Central memory CD8-positive, alpha-beta T cell (primary cell): ENCODE results near the gene KCTD5.

Experiments used
- ATAC-seq: fragments of 150-1000 bp; cut with Tn5 transposase; replicated peaks from 2 replicates; pipeline ENCODE4 v1.10.0; 2022; ENCODE audit warnings: mild to moderate bottlenecking, moderate FRiP score, moderate number of reproducible peaks; ENCODE audit not compliant: poor library complexity, severe bottlenecking; ENCODE audit errors: extremely low read depth
- DNase-seq, 2 donors: peaks; one replicate each; pipeline ENCODE4 v3.0.0; 2021; ENCODE audit warnings: low spot score in 2 of 2
- H3K27ac Mint-ChIP-seq: one replicate; pipeline ENCODE4 v1.8.0; 2022; ENCODE audit warnings: low read depth, mild to moderate bottlenecking, moderate library complexity, mixed read lengths
- H3K27me3 Mint-ChIP-seq: one replicate; pipeline ENCODE4 v1.8.0; 2022; ENCODE audit warnings: mixed read lengths
- H3K36me3 Mint-ChIP-seq: one replicate; pipeline ENCODE4 v1.8.0; 2022; ENCODE audit warnings: mild to moderate bottlenecking, moderate library complexity, mixed read lengths; ENCODE audit not compliant: insufficient read depth
- H3K4me1 Mint-ChIP-seq: one replicate; pipeline ENCODE4 v1.8.0; 2022; ENCODE audit warnings: mixed read lengths
- H3K4me3 Mint-ChIP-seq: one replicate; pipeline ENCODE4 v1.8.0; 2022; ENCODE audit warnings: mild to moderate bottlenecking, moderate library complexity, mixed read lengths
- H3K9me3 Mint-ChIP-seq: one replicate; pipeline ENCODE4 v1.8.0; 2022; ENCODE audit warnings: mixed read lengths

Gene KCTD5

GRCh38 chr16:2737895-2738418 is 55.6 kb downstream of the KCTD5 start:
- H3K4me1 Mint-ChIP-seq, result no peaks in the 10 kb centered on the region
- no peak overlapping the region for H3K27ac Mint-ChIP-seq
- H3K27me3 Mint-ChIP-seq, result peaks cover 19% of the 10 kb centered on the region
- no peak overlapping the region for H3K4me3 Mint-ChIP-seq
- H3K9me3 Mint-ChIP-seq, result no peaks in the 10 kb centered on the region
- DNase-seq, result no peak
- no peaks in the 10 kb centered on the region for H3K36me3 Mint-ChIP-seq
- no peak for ATAC-seq

- Mint-ChIP-seq H3K36me3 (no peaks in the 10 kb centered on the region), H3K4me3 (no peak overlapping the region), H3K9me3 (no peaks in the 10 kb centered on the region), H3K4me1 (no peaks in the 10 kb centered on the region), H3K27ac (no peak overlapping the region), H3K27me3 (peaks cover 19% of the 10 kb centered on the region)
- ATAC-seq (no peak), DNase-seq (no peak)
These were observed 56.3 kb downstream of the KCTD5 start for GRCh38 chr16:2738615-2739014.

GRCh38 chr16:2739625-2740430 is 57.5 kb downstream of the KCTD5 start:
- Mint-ChIP-seq H3K27ac (no peak overlapping the region), H3K4me1 (no peaks in the 10 kb centered on the region), H3K27me3 (peaks cover 19% of the 10 kb centered on the region), H3K9me3 (no peaks in the 10 kb centered on the region), H3K4me3 (no peak overlapping the region), H3K36me3 (no peaks in the 10 kb centered on the region)
- DNase-seq, result no peak
- ATAC-seq, result no peak

- Mint-ChIP-seq H3K9me3 (no peaks in the 10 kb centered on the region), H3K36me3 (no peaks in the 10 kb centered on the region), H3K4me1 (no peaks in the 10 kb centered on the region), H3K4me3 (no peak overlapping the region), H3K27ac (no peak overlapping the region), H3K27me3 (peaks cover 19% of the 10 kb centered on the region)
- no peak for ATAC-seq
- no peak for DNase-seq
These were observed 58.2 kb downstream of the KCTD5 start for GRCh38 chr16:2740476-2740875.

- Mint-ChIP-seq H3K4me3 (no peak overlapping the region), H3K36me3 (no peaks in the 10 kb centered on the region), H3K4me1 (no peaks in the 10 kb centered on the region), H3K27ac (no peak overlapping the region), H3K27me3 (peaks cover 17% of the 10 kb centered on the region), H3K9me3 (no peaks in the 10 kb centered on the region)
- no peak for ATAC-seq
- DNase-seq, result no peak
These were observed 58.8 kb downstream of the KCTD5 start for GRCh38 chr16:2741168-2741567.

- H3K27me3 Mint-ChIP-seq, result peaks cover 11% of the 10 kb centered on the region
- H3K27ac Mint-ChIP-seq, result no peak overlapping the region
- no peaks in the 10 kb centered on the region for H3K36me3 Mint-ChIP-seq
- ATAC-seq (no peak), DNase-seq (no peak)
- H3K4me1 Mint-ChIP-seq, result no peaks in the 10 kb centered on the region
- no peaks in the 10 kb centered on the region for H3K9me3 Mint-ChIP-seq
- H3K4me3 Mint-ChIP-seq, result no peak overlapping the region
These were observed 60.1 kb downstream of the KCTD5 start for GRCh38 chr16:2742323-2743006.

GRCh38 chr16:2743007-2743810 is 60.9 kb downstream of the KCTD5 start:
- peaks cover 11% of the 10 kb centered on the region for H3K27me3 Mint-ChIP-seq
- H3K27ac Mint-ChIP-seq, result no peak overlapping the region
- DNase-seq, result no peak
- no peaks in the 10 kb centered on the region for H3K4me1 Mint-ChIP-seq
- H3K36me3 Mint-ChIP-seq, result no peaks in the 10 kb centered on the region
- no peak overlapping the region for H3K4me3 Mint-ChIP-seq
- H3K9me3 Mint-ChIP-seq, result no peaks in the 10 kb centered on the region
- ATAC-seq, result no peak

GRCh38 chr16:2744711-2745110 is 62.4 kb downstream of the KCTD5 start:
- ATAC-seq, result no peak
- Mint-ChIP-seq H3K36me3 (no peaks in the 10 kb centered on the region), H3K9me3 (no peaks in the 10 kb centered on the region), H3K4me3 (no peak overlapping the region), H3K4me1 (no peaks in the 10 kb centered on the region), H3K27me3 (peaks cover 11% of the 10 kb centered on the region), H3K27ac (no peak overlapping the region)
- no peak for DNase-seq

- Mint-ChIP-seq H3K36me3 (no peaks in the 10 kb centered on the region), H3K27me3 (peaks cover 9% of the 10 kb centered on the region), H3K27ac (no peak overlapping the region), H3K4me3 (no peak overlapping the region), H3K4me1 (no peaks in the 10 kb centered on the region), H3K9me3 (no peaks in the 10 kb centered on the region)
- ATAC-seq, result no peak
- no peak for DNase-seq
These were observed 63.0 kb downstream of the KCTD5 start for GRCh38 chr16:2745116-2745890.

- H3K9me3 Mint-ChIP-seq, result peaks cover under 1% of the 10 kb centered on the region
- H3K4me3 Mint-ChIP-seq, result no peak overlapping the region
- H3K36me3 Mint-ChIP-seq, result peaks cover 2% of the 10 kb centered on the region
- ATAC-seq (no peak), DNase-seq (no peak)
- H3K4me1 Mint-ChIP-seq, result peaks cover under 1% of the 10 kb centered on the region
- H3K27ac Mint-ChIP-seq, result no peak overlapping the region
- H3K27me3 Mint-ChIP-seq, result peaks cover 2% of the 10 kb centered on the region
These were observed 63.6 kb downstream of the KCTD5 start for GRCh38 chr16:2745961-2746360.

- no peak for DNase-seq
These were observed 66.6 kb downstream of the KCTD5 start for GRCh38 chr16:2748757-2749455.

More at GRCh38 chr16:2748757-2749455, 66.6 kb downstream of the KCTD5 start:
- Mint-ChIP-seq H3K9me3 (peaks cover 5% of the 10 kb centered on the region), H3K27me3 (no peaks in the 10 kb centered on the region), H3K4me1 (peaks cover 15% of the 10 kb centered on the region), H3K36me3 (peaks cover 25% of the 10 kb centered on the region), H3K27ac (no peak overlapping the region), H3K4me3 (no peak overlapping the region)
- no peak for ATAC-seq
